HG02763 (cell line): ENCODE results near the gene HID1.

ENCODE experiments used
- ATAC-seq: cut with Tn5 transposase; IDR thresholded peaks from one replicate; pipeline ENCODE4 v1.9.1; 2021; ENCODE audit warnings: mild to moderate bottlenecking, moderate library complexity; ENCODE audit not compliant: unreplicated experiment

HID1 gene

GRCh38 chr17:74901353-74902135 is 71.0 kb downstream of the HID1 start:
- ATAC-seq, result no peak
